Hematopoietic multipotent progenitor cell treated with erythropoietin and hydrocortisone succinate and interleukin-3 and kit ligand, for 8 days (in vitro differentiated cells): ENCODE results near the gene MMP25.
"Not testable (repeated sequence)": the region's sequence is repeated elsewhere in the genome, so short reads cannot be mapped to it uniquely, and the experiment has no call there.

ENCODE experiments used
- DNase-seq: peaks from one replicate; pipeline ENCODE4 v3.0.0-alpha.2; 2015

Gene MMP25

DNA sequence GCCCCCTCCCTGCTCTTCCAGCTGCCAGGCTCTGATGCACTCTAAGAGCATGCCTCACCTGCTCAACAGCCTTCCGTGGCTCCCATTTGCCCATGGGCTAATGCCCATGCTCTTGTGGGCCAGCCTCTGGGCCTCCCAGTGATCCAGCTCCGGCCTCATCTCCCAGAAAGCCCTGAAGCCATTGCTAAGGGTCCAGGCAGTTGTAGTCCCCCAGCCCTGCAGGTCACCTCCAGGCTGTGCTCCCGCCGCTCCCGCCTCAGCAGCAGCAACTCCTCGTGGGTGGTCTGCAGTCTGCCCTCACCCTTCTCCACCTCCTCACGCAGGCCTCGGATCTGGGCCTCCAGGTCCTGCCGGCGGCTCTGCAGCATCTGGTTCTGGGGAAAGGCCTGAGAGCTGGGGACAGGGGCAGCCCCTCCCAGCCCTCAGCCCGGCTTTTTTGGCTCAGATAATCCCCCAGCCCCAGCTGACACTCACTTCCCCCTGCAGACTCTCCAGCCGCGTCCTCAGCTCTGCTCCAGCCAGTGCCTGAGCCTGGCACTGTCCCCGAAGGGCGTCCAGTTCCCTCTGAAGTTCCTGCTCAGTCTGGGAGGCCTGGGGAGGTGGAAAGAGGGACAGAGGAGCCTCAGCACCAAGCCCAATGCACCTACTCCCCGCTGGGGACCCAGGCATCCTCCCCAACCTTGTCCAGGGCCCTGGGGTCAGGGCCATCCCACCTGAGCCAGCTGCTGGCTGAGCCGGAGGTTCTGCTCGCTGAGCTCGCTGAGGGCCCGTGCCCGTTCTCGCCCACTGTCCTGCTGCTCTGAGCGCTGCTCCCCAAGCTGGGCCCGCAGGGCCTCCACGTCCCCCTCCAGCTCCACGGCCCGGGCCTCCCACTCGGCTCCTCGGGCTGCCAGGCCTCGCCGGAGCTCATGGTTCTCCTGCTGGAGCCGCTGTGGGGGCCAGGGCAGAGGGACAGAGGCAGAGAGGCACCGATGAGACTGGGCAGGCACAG, 15.8 kb upstream of the MMP25 start:
- DNase-seq = no peak

DNA sequence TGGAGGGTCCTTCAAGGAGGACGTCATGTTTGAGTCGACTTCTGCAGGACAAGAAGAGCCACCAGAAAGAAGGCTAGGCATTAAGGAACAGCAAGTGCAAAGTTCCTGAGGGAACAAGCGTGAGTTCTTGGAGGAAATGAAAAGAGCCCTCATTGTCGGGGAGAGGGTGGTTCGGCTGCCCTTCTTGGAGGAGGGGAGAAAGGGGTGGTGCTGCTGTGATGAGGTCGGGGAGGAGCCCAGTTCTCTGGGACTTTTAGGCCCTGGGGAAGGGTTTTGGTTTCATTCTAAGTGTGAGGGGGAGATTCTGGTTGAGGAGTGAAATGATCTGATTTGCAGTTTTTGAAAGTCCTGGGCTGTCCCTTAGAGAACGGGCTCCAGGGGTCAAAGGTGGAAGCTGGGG, 13.7 kb upstream of the MMP25 start:
- DNase-seq = no peak

- DNase-seq = no peak
Observed at GRCh38 chr16:3035289-3035971, 10.9 kb upstream of the MMP25 start.

DNA sequence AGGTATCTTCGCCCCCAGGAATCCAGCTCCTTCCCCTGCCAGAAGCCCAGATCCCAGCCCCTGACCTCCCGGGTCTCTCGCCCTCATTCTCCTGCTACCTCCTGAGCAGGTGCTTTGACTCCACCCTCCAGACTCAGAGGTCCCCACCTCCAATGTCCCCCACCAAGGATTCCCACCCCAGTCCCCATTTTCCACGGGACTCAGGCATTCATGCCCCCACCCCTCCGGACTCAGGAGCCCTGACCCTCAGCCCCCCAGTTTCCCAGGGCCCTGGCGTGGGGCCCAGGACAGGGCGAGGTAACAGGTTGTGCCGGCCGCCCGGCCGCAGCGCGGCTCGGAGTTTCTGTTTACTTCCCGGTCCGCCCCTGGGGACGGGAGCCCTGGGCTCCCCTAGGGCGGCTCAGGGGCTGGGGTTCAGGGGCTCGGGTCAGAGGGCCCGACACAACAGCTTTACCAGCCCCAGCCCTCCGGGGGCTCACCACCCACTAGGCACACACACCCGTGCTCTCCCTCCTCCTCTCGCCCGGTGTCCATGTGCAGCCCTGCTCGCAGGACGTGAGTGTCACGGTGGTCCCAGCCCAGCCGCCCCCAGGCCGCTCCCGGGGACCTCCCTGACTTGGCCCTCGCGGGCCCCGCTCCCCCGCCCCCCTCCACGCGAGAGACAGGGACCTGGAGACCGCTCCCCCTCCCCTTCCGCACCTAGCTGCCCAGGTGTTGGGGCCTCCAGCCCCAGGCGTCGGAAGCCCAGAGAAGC, 10.2 kb upstream of the MMP25 start:
- no peak for DNase-seq

- DNase-seq = no peak
Observed at GRCh38 chr16:3036726-3037315, 9.5 kb upstream of the MMP25 start, which contains the start of gene BICDL2. Gene BICDL2 (minus strand): TSS chr16:3036944. CDS start chr16:3035496, 1,448 bp downstream.

- no peak for DNase-seq
Observed at GRCh38 chr16:3038256-3038655, 8.1 kb upstream of the MMP25 start.

- no peak for DNase-seq
Observed at GRCh38 chr16:3038896-3039295, 7.5 kb upstream of the MMP25 start.

DNA sequence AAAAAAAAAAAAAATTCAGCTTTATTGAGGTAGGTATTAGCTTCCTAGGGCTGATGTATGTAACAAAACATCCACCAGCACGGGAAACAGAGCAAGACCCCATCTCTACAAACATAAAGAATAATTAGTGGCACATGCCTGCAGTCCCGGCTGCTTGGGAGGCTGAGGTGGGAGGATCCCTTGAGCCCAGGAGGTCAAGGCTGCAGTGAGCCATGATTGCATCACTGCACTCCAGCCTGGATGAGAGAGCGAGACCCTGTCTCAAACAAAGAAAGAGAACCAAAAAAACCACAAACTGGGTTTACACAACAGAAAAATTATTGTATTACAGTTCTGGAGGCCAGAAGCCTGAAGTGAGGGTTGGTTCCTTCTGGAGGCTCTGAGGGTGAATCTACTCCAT, 4.0 kb upstream of the MMP25 start:
- no peak for DNase-seq

- no peak for DNase-seq
Observed at GRCh38 chr16:3044708-3045107, 1.7 kb upstream of the MMP25 start.

- DNase-seq = no peak
Observed at GRCh38 chr16:3046641-3047386, 453 bp downstream of the MMP25 start.

- no peak for DNase-seq
Observed at GRCh38 chr16:3047387-3047720, 993 bp downstream of the MMP25 start.

- DNase-seq = no peak
Observed at GRCh38 chr16:3049921-3050481, 3.6 kb downstream of the MMP25 start.

DNA sequence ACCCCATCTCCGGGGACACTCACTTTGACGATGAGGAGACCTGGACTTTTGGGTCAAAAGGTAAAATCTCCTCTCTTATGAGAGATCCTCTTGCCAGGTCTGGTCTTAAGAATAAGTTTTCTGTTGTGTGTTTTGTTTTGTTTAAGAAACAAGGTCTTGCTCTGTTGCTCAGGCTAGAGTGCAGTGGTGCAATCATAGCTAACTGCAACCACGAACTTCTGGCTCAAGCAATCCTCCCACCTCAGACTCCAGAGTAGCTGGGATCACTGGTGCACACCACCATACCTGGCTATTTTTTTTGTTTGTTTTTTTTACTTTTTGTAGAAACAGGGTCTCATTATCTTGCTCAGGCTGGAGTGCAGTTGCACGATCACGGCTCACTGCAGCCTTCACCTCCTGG, 4.1 kb downstream of the MMP25 start:
- DNase-seq = no peak

DNA sequence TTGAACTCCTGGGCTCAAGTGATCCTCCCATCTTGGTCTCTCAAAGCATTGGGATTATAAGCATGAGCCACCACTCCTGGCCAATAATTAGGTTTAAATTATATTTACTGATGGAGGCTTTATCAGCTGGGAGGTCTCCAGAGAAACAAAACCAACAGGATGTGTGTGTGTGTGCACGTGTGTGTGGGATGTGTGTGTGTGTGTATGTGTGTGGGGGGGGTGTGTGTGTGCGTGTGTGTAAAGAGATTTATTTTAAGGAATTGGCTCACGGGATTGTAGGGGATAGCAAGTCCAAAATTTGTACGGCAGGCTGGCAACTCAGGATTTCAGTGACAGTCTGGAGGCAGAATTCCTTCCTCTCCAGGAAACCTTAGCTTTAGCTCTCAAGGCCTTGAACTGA, 4.6 kb downstream of the MMP25 start:
- DNase-seq = no peak

DNA sequence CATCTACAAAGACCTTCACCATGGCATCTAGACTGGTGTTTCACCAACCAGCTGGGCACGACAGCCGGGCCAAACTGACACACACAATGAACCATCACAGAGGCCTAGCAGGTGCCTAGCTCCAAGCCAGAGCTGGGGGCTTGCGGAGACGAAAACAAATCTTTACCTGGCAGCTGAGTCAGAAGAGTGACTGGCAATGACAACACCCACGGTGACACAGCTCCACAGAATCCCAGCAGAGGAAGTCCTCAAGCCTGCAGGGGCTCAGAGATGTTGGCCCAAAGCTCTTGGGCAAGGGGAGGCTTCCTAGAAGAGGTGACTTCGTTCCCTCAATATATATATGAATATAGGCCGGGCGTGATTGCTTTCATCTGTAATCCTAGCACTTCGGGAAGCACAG, 5.1 kb downstream of the MMP25 start:
- DNase-seq = no peak

DNA sequence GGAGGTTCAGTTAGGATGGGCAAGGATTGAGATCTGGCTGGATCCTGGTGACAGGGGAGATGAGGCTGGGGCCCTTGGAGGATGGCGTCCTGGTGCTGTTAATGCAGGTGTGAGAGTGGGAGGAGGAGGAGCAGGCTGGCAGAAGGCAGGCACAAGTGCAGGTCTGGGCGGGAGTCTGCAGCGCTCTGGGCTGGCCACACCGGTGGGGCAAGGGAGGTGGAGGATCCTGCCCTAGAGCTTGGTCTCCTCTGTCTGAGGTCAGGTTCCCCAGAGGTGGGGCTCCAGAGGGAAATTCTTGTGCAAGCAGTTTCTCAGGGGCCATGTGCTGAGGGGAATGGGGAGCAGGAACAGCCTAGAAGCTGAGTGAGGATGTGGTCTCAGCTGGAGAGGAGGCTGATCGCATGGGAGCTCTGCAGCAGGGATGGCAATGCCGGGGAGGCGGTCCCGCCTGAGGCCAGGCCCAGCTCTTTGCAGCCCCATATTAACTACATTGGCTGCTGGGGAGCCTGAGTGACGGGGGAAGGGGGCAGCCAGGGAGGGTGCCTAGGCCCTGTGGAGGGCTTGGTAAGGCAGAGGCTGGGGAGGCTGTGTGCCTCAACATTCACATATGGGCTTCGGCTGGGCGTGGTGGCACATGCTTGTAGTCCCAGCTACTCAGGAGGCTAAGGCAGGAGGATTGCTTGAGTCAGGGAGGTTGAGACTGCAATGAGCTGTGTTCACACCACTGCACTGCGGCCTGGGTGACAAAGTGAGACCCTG, 6.4 kb downstream of the MMP25 start:
- not testable (repeated sequence) for DNase-seq

GRCh38 chr16:3053330-3053710, 7.0 kb downstream of the MMP25 start:
- not testable (repeated sequence) for DNase-seq

- DNase-seq = no peak
Observed at GRCh38 chr16:3054965-3055733, 8.8 kb downstream of the MMP25 start.

DNA sequence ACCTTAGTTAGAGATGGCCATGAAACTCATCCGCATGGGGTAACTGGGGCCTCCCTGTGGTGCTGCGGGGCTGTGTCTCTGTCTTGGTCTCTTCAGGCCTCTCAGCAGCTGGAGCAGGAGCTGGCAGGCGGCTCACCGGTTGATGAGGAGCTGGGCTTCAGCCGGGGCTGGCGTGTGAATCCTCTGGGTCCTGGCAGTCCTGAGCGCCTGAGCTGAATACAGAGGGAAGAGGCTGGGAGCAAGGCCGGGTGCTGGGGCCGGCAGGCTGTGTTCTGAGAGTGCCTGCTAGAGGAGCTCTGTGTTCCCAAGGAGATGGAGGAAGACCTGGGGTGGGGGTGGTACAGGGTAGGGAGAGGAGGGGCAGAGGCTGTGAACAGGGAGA, 9.4 kb downstream of the MMP25 start:
- DNase-seq = not testable (repeated sequence)
